HG02798 (cell line): ENCODE data around the gene PSME3IP1.

Experiments
- ATAC-seq: cut with Tn5 transposase; IDR thresholded peaks from one replicate; pipeline ENCODE4 v1.9.1; 2021; ENCODE audit warnings: mild to moderate bottlenecking; ENCODE audit not compliant: unreplicated experiment, poor library complexity

Gene PSME3IP1

GRCh38 chr16:57104706-57105105 is 81.1 kb downstream of the PSME3IP1 start:
- no peak for ATAC-seq

- no peak for ATAC-seq
Measured at GRCh38 chr16:57102888-57103851, 82.7 kb downstream of the PSME3IP1 start.
